Stimulated activated CD4-positive, alpha-beta T cell treated with anti-CD3 and anti-CD28 coated beads, Interleukin-12 subunit alpha, Interleukin-12 subunit beta, amount 100 ng/mL, for 4 hours (primary cell): Measurements from ENCODE around the gene FRMD4A.

Source experiments
- DNase-seq: peaks from one replicate; pipeline ENCODE4 v3.0.0-alpha.2; 2020

The FRMD4A gene

GRCh38 chr10:14182781-14183180 lies 147.9 kb downstream of the FRMD4A start:
- no peak for DNase-seq

- DNase-seq = no peak
These were observed 149.2 kb downstream of the FRMD4A start for GRCh38 chr10:14181567-14181936.

- no peak for DNase-seq
These were observed 149.7 kb downstream of the FRMD4A start for GRCh38 chr10:14180911-14181566.

GRCh38 chr10:14179251-14179650 lies 151.5 kb downstream of the FRMD4A start:
- no peak for DNase-seq

GRCh38 chr10:14173706-14174594 lies 156.8 kb downstream of the FRMD4A start:
- no peak for DNase-seq

- DNase-seq = no peak
These were observed 157.4 kb downstream of the FRMD4A start for GRCh38 chr10:14173391-14173705.

DNA sequence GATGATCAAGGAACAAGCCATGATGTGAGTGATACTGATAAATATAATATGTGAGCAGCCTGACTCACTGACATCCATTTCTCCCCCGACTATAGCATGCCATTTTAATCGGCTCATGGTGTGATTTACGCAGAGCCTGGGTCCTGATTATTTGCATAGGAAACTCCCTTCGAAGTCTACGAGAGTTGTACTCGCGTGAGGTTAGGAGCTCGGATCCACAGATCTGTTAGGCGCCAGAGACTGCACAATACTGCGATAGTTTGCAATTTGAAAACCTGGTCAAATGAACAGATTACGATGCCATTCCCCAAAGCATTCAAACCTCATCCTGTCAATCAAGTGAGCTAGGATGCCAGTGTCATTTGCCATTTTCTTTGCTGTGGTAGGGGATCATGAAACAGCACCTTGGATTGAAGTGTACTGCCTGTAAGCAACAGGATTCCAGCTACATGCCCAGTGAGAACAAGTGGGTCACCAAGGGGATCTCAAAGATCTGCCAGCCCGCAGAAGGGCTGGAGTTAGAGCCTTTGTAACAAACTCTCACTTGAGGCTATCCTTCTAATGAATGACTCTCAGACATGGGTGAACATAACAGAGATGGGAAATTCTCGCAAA lies 158.3 kb downstream of the FRMD4A start:
- DNase-seq = no peak

DNA sequence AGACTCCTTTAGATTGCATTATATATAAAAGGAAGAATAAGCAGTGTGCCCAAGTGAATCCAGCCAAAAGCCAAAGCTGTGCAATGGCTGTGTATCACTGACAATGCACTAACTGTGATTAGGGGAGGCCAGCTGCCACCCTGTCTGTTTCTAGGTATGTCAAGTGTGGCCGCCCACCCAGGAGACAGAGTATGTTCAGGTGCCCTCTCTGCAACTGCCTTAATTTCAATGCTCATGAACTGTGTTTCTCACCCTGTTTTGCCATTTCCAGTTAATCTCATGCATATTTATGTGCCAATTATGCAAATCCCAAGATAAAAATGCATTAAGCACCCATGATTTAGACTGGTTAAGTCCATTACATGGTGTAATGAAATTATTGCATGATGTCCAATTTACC lies 159.4 kb downstream of the FRMD4A start:
- DNase-seq = no peak

GRCh38 chr10:14163377-14164086 lies 167.2 kb downstream of the FRMD4A start:
- no peak for DNase-seq

DNA sequence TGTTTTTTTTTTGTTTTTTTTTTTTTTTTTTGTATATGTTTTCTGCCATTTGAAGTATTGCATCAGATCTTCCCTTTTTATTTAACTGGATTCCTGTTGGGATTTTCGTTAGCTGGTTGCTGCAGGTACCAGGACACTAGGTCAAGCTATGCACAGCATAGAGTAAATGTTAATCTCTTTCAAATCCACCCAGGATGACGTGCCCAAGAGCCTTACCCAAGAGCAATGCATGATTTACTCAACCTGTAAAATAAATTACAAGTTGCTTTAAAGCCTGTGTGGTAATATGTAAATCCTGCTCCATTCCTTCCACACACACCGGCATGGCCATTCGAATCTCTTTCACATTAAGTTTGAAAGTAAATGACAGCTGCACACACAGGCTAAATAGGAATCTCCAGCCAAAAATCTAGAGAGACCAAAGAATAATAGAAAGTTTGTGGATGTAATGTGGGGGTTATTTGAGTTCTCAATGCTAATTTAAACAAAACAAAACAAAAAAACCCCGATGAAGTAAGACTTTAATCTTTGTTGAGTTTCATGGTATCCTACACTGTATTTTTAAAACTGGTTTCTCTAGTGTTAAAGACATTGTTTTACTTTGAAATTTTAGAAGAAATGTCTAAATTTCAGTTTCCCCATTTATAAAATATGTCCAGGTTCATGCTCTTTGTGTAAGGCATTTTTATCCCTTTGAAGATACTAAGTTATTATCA lies 167.9 kb downstream of the FRMD4A start:
- DNase-seq = no peak

- no peak for DNase-seq
These were observed 168.7 kb downstream of the FRMD4A start for GRCh38 chr10:14162061-14162460.

GRCh38 chr10:14160299-14160698 lies 170.4 kb downstream of the FRMD4A start:
- no peak for DNase-seq

DNA sequence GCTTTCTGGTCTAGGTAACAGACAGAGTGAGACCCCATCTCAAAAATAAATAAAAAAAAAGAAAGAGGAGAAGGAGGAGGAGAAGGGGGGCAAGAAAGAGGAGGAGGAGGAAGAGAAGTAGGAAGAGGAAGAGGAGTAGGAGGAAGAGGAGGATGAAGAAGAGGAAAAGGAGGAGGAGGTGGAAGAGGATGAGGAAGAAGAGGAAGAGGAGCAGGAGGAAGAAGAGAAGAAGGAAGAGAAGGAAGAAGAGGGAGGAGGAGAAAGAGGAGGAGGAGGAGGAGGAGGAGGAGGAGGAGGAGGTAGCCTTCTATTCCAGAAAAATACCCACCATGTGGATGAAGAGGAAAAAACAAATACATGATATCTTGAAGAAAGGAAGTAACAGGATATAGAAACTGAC lies 172.1 kb downstream of the FRMD4A start:
- no peak for DNase-seq

DNA sequence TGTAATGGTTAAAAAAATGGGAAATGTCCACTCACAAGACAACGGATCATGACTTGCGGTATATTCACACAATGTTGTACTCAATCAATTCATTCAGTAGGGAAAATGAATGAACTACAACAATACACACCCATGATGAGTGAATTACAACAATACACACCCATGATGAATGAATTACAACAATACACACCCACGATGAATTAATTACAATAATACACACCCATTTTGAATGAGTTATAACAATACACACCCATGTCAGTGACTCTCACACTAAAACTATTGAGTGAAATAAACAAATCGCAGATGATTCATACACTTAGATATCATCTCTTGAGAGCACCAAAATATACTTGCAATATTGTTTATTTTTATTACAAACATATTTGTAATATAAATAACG lies 174.6 kb downstream of the FRMD4A start:
- DNase-seq = no peak

- no peak for DNase-seq
These were observed 177.1 kb downstream of the FRMD4A start for GRCh38 chr10:14153570-14154055.

DNA sequence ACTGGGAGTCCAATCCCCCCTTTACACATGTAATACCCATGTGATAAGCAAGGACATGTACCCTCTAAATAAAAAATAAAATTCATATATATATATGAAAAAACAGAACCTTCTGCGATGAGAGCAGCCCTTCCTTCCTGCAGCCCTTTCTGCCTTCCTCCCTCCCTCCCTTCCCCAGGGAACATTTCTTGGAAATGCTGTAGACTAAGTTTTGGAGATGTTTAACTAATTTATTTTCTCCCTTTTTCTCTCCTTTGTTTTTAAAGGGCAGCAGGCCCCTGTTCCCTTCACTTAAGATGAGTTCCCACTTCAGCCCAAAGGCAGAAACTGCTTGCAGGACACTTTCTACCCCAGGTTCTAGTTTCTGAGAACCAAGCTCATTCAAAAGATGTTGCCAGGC lies 179.2 kb downstream of the FRMD4A start:
- DNase-seq = no peak

DNA sequence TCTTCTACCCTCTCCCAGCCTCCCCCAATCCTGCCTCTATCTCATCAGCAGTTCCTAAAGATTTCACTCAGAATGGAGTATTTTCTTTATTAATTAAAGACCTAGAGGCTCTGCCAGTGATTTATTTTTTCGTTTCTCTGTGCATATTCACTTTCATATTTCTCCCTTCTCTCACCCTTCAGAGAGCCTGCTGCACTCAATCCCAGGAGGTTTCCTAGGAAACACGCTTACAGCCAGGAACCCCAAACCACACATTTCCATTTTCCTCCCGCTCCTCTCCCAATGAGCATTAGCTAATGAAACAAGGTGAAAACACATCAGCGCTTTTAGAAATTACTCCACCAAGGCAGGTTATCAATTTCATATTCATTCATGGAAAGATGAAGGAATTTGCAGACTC lies 180.2 kb downstream of the FRMD4A start:
- DNase-seq = no peak

GRCh38 chr10:14146501-14146900 lies 184.2 kb downstream of the FRMD4A start:
- no peak for DNase-seq

DNA sequence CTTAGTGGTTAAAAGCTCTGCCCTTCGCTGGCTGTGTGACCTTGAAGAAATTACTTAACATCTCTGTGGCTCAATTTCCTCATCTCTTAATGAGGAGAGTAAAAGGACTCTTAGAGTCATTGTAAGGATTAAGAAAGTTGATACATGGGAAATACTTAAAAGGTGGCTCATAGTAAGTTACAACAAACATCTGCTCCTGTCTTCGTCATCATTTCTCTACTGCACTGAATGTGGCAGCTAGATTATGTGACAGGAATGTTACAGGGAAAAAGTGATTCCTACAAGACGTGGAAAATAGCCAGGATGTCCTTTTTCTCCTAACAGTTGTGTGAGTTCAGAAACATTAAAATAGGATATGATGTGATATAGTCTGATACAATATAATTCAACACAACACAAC lies 184.7 kb downstream of the FRMD4A start:
- no peak for DNase-seq

GRCh38 chr10:14144451-14144850 lies 186.3 kb downstream of the FRMD4A start:
- DNase-seq = no peak

GRCh38 chr10:14142606-14143250 lies 188.0 kb downstream of the FRMD4A start:
- no peak for DNase-seq

DNA sequence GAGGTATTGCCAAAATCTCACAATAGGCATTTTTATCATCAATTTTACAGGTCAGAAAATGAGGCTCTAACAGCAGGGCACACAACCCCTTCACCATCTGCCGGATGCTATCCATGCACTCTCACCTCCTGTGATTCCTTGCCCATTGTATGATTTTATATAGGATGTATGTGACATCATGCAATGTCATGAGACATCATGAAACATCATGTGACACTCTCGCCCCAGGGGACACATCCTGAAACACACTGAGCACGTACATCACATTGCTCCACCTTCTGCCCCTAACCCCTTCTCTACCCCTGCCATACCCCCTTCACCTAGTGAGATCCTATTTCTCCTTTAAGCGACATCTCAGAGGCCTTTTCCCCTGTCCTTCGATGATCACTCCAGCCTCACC lies 189.4 kb downstream of the FRMD4A start:
- DNase-seq = no peak
